Gastrocnemius medialis (tissue), 4 donors: ENCODE measurements around the gene CD2BP2.

Source experiments
- POLR2A ChIP-seq, 2 donors: fragments of 450-650 bp; IDR thresholded peaks; one replicate each; pipeline ENCODE4 v1.6.1; 2017; ENCODE audit warnings: antibody characterized with exemption in 2 of 2, mild to moderate bottlenecking in 2 of 2, moderate library complexity in 2 of 2
- TF ChIP-seq, protein P1 (sequence below), 5 experiments: fragments of 450-650 bp in 3 of 5; fragments of 200-600 bp in 2 of 5; sonication (generic) in 2 of 5; IDR thresholded peaks in 4 of 5; conservative IDR thresholded peaks in 1 of 5; 1 replicate in 4 of 5; 2 replicates in 1 of 5; pipeline ENCODE4 v1.5.1; 2016 to 2019; ENCODE audit warnings: antibody characterized with exemption in 5 of 5, mild to moderate bottlenecking in 3 of 5, moderate library complexity in 3 of 5

DNA sequence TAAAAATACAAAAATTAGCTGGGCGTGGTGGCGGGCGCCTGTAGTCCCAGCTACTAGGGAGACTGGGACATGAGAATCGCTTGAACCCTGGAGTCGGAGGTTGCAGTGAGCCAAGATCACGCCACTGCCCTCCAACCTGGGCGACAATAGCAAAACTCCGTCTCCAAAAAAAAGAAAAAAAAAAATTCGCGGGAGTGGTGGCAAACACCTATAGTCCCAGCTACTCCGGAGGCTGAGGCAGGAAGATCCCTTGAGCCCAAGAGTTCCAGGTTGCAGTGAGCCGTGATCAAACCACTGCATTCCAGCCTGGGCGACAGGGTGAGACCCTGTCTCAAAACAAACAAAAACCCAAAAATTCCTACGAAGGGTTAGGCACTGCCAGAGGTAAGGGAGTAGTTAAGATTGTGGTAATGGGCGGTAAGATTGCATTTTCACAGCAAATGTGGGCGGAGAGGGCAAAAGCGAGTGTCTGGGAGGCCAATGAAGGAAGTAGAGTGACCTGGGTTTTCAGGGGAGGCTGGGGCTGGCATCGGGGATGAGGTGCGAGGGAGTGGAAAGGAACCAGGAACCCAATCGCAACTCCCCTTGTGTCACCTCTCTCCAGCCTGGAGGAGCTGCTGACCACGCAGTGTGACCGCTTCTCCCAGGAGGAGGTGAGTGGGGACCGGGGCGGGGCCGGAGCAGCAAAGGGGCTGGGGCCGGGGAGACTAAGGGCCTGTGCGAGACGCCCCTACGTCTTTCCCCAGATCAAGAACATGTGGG lies 22.1 kb upstream of the CD2BP2 start:
- TF ChIP-seq, protein P1, sequence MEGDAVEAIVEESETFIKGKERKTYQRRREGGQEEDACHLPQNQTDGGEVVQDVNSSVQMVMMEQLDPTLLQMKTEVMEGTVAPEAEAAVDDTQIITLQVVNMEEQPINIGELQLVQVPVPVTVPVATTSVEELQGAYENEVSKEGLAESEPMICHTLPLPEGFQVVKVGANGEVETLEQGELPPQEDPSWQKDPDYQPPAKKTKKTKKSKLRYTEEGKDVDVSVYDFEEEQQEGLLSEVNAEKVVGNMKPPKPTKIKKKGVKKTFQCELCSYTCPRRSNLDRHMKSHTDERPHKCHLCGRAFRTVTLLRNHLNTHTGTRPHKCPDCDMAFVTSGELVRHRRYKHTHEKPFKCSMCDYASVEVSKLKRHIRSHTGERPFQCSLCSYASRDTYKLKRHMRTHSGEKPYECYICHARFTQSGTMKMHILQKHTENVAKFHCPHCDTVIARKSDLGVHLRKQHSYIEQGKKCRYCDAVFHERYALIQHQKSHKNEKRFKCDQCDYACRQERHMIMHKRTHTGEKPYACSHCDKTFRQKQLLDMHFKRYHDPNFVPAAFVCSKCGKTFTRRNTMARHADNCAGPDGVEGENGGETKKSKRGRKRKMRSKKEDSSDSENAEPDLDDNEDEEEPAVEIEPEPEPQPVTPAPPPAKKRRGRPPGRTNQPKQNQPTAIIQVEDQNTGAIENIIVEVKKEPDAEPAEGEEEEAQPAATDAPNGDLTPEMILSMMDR (IDR thresholded peaks at IDR 0.05 in 4 of 5, conservative IDR thresholded peaks at IDR 0.05 in 1 of 5): no peak
- no peak for TF ChIP-seq POLR2A (IDR thresholded peaks at IDR 0.05)
